IPS DF 6.9 (cell line): ENCODE measurements around the gene CCL2.
"Not testable (repeated sequence)": the region's sequence is repeated elsewhere in the genome, so short reads cannot be mapped to it uniquely, and the experiment has no call there.

Experiments used
- DNase-seq: peaks from one replicate; pipeline ENCODE4 v3.0.0-alpha.2; 2013; ENCODE audit warnings: low read depth, low spot score
- H3K27ac ChIP-seq: one replicate; pipeline ENCODE4 v1.5.1; 2013; ENCODE audit warnings: low read length, control low read depth
- H3K27me3 ChIP-seq: 2 replicates; pipeline ENCODE4 v1.6.1; 2013; ENCODE audit warnings: mild to moderate bottlenecking, low read length; ENCODE audit not compliant: control insufficient read depth, insufficient read depth
- H3K36me3 ChIP-seq: 2 replicates; pipeline ENCODE4 v1.6.1; 2013; ENCODE audit warnings: low read length; ENCODE audit not compliant: control insufficient read depth, insufficient read depth
- H3K4me1 ChIP-seq: 2 replicates; pipeline ENCODE4 v1.6.1; 2013; ENCODE audit warnings: low read length; ENCODE audit not compliant: control insufficient read depth, insufficient read depth
- H3K4me3 ChIP-seq: 2 replicates; pipeline ENCODE4 v1.5.1; 2013; ENCODE audit warnings: mild to moderate bottlenecking, low read length
- H3K9me3 ChIP-seq: 2 replicates; pipeline ENCODE4 v1.6.1; 2013; ENCODE audit warnings: low read length, inconsistent platforms; ENCODE audit not compliant: control insufficient read depth, insufficient read depth
- WGBS: extraction: QIAGEN DNeasy Blood & Tissue Kit; methylation state at CpG from one replicate; pipeline ENCODE4 v1.1.7; 2013; ENCODE audit warnings: mixed read lengths, missing lambda C conversion rate; ENCODE audit not compliant: insufficient read length, insufficient coverage; 5-methylcytosine and 5-hydroxymethylcytosine counted together

CCL2 gene

DNA sequence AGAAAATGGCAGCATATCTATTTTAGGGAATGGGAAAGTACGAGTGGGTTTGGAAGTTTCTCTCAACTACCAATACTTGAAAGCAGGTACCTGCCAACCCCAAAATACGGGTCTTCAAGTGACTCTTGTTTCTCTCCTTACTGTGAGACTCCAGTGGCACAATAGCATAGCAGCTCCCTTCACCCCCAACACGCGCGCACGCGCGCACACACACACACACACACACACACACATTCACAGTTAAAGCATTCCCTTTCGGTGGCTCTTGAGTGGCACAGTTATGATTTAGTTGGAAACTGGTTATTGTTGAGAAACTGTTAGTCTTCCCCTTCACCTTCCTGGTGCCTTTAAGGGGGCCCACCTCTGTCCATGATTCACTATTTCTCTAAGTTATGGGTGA is 30.0 kb upstream of the CCL2 start:
- no peak for DNase-seq
- WGBS: no CpG with 5 or more reads among the region's 9 CpGs
- Histone ChIP-seq H3K27me3 (no peaks in the 10 kb centered on the region), H3K9me3 (no peaks in the 10 kb centered on the region), H3K27ac (no peak overlapping the region), H3K4me3 (no peak overlapping the region), H3K4me1 (no peaks in the 10 kb centered on the region), H3K36me3 (no peaks in the 10 kb centered on the region)

DNA sequence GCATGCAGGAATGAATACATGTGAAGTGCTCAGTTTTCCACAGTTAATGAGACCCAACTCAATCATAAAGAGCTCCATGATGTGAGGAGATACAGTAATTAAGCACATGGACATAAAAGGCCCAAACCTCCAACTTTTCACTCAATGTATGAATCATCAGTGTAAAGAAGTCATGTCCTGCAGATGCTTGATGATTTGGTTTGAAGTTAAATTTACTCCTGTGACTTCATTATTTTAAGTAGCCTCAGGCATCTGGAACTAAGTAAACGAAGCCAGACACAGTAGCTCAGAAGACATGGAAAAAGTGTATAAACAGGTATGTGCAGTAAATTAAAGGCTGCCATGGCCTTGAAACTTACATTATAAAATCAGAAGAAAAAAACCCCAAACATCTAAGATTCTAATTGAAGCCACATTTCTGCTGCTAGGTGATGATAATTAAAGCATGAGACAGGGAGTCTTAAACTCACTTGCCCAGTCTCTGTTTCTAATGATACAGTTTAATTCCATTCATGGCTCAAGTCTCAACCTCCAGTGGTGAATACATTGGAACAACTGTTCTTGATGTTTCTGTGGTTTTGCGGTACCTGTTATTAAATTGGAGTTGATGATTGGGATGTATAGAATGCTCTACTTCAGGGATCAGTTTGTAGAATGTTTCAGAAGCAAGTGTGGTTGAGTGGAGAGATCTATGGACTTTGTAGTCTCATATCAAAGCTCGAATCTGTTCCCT is 28.9 kb upstream of the CCL2 start:
- no peaks in the 10 kb centered on the region for H3K9me3 ChIP-seq
- no peaks in the 10 kb centered on the region for H3K36me3 ChIP-seq
- H3K27ac ChIP-seq: no peak overlapping the region
- no peaks in the 10 kb centered on the region for H3K4me1 ChIP-seq
- no peak overlapping the region for H3K4me3 ChIP-seq
- H3K27me3 ChIP-seq: no peaks in the 10 kb centered on the region
- no CpG with 5 or more reads among the region's 3 CpGs for WGBS
- DNase-seq: no peak

DNA sequence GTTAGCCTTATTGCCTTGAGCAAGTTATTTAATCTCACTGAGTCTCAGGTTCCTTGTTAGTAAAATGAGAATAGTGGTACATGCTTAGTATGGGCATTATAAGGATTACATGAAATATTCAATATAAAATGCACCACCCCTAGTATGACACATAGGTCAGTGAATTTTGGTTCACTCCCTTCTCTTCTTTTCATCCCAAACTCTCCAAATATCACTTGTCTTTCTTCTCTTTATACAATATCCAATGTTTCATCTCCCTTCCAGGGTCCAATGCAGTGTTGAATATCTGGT is 28.4 kb upstream of the CCL2 start:
- Histone ChIP-seq H3K27me3 (no peaks in the 10 kb centered on the region), H3K27ac (no peak overlapping the region), H3K4me1 (no peaks in the 10 kb centered on the region), H3K36me3 (no peaks in the 10 kb centered on the region), H3K4me3 (no peak overlapping the region), H3K9me3 (no peaks in the 10 kb centered on the region)
- no peak for DNase-seq

DNA sequence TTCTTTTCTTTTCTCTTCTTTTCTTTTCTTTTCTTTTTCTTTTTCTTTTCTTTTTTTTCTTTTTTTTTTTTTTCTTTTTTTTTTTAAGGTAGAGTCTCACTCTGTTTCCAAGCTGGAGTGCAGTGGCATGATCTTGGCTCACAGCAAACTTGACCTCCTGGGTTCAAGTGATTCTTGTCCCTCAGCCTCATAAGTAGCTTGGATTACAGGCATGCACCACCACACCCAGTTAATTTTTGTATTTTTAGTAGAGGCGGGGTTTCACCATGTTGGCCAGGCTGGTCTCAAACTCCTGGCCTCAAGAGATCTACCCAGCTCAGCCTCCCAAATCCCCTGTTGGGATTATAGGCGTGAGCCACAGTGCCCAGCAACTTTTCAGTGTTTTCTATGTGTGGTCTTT is 27.8 kb upstream of the CCL2 start:
- not testable (repeated sequence) for DNase-seq, H3K36me3 ChIP-seq, H3K27ac ChIP-seq, H3K9me3 ChIP-seq, H3K27me3 ChIP-seq, H3K4me1 ChIP-seq, H3K4me3 ChIP-seq
- WGBS: no CpG with 5 or more reads among the region's 2 CpGs

DNA sequence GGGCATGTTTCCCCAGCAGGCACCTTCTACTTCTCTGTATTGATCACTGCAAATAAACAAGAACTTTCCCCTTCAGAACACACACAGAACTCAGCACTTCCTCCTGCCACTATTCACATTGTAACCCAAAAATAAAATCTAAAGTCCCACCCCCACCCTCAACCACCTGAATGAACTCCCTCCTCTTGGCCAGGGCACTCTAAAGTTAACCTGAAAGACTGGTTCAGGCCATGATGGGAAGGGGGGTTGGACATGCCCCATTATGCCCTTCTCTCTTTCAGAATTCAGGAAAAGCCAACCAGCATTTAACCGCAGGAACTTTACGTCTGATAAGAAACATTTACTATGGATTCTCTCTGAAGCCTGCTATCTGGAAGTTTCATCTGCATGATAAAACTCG is 27.4 kb upstream of the CCL2 start:
- no peak for DNase-seq
- no CpG with 5 or more reads among the region's 3 CpGs for WGBS
- H3K4me1 ChIP-seq: no peaks in the 10 kb centered on the region
- H3K36me3 ChIP-seq: no peaks in the 10 kb centered on the region
- no peak overlapping the region for H3K4me3 ChIP-seq
- no peaks in the 10 kb centered on the region for H3K9me3 ChIP-seq
- no peaks in the 10 kb centered on the region for H3K27me3 ChIP-seq
- no peak overlapping the region for H3K27ac ChIP-seq

DNA sequence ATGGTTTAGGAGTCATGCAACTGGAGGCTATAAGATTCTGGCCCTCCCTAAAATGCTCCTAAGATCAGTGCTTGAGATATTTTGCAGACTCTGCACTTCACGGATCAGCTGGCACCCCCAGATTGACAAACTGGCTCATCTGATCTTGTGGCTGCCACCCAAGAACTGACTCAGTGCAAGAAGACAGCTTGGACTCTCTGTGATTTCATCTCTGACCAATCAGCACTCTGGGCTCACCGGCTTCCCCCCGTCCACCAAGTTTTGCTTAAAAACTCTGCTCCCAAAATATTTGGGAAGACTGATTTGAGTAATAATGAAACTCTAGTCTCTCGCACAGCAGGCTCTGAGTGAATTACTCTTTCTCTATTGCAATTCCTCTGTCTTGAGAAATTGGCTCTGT is 26.3 kb upstream of the CCL2 start:
- no peak overlapping the region for H3K4me3 ChIP-seq
- no peaks in the 10 kb centered on the region for H3K27me3 ChIP-seq
- no peaks in the 10 kb centered on the region for H3K4me1 ChIP-seq
- H3K36me3 ChIP-seq: no peaks in the 10 kb centered on the region
- no peak overlapping the region for H3K27ac ChIP-seq
- no peak for DNase-seq
- WGBS: no CpG with 5 or more reads among the region's 4 CpGs
- no peaks in the 10 kb centered on the region for H3K9me3 ChIP-seq

DNA sequence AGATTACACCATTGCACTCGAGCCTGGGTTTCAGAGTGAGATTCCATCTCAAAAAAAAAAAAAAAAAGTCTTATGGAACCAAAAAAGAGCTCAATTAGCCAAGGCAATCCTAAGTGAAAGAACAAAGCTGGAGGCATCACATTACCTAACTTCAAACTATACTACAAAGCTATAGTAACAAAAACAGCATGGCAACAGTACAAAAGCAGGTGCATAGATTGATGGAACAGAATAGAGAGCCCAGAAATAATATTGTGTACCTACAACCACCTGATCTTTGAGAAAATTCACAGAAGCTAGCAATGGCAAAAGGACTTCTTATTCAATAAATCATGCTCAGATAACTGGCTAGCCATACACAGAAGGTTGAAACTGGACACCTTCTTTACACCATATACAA is 24.7 kb upstream of the CCL2 start:
- H3K9me3 ChIP-seq: no peaks in the 10 kb centered on the region
- no CpG with 5 or more reads among the region's 1 CpG for WGBS
- H3K4me3 ChIP-seq: no peak overlapping the region
- DNase-seq: no peak
- no peaks in the 10 kb centered on the region for H3K36me3 ChIP-seq
- H3K27me3 ChIP-seq: no peaks in the 10 kb centered on the region
- no peak overlapping the region for H3K27ac ChIP-seq
- H3K4me1 ChIP-seq: no peaks in the 10 kb centered on the region

DNA sequence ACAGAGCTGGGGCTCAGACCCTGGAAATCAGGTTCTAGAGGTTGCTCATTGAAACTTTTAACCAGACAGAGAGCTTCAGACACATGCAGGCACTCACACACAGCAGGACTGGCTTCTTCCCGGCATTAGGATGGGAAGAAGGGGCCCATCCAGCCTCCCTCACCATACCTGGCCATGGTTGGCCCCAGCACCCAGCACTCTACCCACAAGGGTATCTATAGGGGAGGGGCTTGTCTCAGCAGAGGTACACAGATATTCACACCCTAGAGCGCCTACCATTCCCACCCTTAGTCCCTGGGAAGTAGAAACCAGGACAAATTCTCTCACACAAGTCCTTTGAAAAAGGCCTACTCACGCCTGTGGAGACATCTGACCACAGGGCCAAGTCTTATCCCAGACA is 20.5 kb upstream of the CCL2 start:
- Histone ChIP-seq H3K36me3 (no peaks in the 10 kb centered on the region), H3K27me3 (no peaks in the 10 kb centered on the region), H3K27ac (no peak overlapping the region), H3K9me3 (no peaks in the 10 kb centered on the region), H3K4me3 (no peak overlapping the region), H3K4me1 (no peaks in the 10 kb centered on the region)
- WGBS: no CpG with 5 or more reads among the region's 3 CpGs
- no peak for DNase-seq

DNA sequence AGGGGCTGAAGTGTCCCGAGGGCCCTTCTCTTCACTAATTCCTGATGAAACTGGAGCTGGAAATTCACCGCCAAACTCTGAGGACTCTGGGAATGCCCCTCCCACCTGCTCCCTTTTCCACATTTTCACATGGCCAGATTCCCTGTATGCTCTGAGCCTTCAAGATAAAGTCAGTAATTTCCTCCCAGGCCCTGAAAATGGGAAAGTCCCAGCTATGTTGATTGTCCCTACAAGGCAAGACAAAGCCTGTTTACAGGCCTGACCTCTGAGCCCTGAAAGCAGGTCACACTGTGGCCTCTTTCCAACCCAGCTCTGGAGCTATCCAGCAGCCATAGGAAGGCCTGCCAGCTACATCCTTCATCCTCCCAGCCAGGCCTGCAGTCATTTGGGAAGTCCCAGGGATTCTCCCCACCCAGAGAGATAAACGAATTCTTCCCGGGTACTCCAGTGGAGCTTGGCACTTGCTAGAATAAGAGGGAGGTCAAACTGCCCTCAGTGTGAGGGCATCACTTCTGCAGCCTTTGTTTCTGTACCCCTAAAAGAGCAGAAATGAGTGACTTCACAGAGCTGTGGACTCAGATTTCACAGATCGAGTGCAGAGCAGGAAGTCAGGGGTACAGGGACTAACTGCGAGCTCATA is 19.6 kb upstream of the CCL2 start:
- WGBS: no CpG with 5 or more reads among the region's 6 CpGs
- DNase-seq: no peak
- Histone ChIP-seq H3K4me3 (no peak overlapping the region), H3K4me1 (no peaks in the 10 kb centered on the region), H3K9me3 (no peaks in the 10 kb centered on the region), H3K27ac (no peak overlapping the region), H3K36me3 (no peaks in the 10 kb centered on the region), H3K27me3 (no peaks in the 10 kb centered on the region)

DNA sequence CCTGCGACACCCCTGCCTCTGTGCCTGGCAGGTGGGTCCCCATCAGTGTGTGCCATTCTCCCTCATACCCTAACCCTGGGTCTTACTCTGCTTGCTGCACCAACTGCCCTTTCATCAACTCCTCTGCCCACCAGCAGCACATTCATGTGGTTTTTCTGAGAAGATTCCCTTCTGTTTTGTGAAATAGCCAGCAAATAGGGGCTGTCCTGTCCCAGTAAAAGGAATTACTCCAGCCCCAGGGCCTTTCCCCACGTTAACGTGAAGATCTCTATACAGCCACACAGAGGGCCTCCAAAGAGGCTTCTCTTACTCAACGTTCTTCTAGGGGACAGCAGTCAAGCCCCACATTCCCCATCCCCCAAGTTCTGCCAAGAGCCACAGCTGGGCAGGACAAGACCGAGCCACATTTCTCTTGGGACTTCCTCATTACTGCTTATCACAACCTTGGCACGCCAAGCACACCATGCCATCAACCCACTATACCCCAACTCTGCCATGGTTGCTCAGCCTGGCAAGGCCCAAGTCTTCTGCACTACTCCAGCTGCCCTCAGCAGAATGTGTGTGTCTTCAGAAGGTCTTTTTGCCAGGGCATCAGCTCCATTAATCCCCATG is 18.7 kb upstream of the CCL2 start:
- Histone ChIP-seq H3K27ac (no peak overlapping the region), H3K36me3 (no peaks in the 10 kb centered on the region), H3K4me1 (no peaks in the 10 kb centered on the region), H3K27me3 (no peaks in the 10 kb centered on the region), H3K9me3 (no peaks in the 10 kb centered on the region), H3K4me3 (no peak overlapping the region)
- no peak for DNase-seq
- no CpG with 5 or more reads among the region's 6 CpGs for WGBS

DNA sequence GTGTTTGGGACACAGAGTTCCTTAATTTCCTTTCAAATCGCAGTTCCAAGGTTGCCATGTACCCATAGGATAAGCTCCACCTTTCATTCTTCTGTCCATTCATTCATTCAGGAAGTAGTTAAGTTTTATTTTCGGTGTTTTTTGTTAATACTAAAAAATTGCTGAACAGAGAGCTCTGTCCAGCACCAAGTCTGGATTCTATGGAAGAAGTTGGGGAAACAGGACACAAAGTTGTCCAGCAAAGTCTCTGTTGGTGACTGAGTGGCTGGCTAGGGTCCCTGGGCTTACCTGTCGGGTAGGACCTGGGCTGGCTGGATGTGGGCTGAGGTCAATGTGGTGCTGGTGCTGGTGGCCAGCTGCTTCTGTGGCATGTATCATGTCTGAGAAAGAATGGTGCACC is 17.6 kb upstream of the CCL2 start:
- Histone ChIP-seq H3K27me3 (no peaks in the 10 kb centered on the region), H3K4me1 (no peaks in the 10 kb centered on the region), H3K4me3 (no peak overlapping the region), H3K9me3 (no peaks in the 10 kb centered on the region), H3K36me3 (no peaks in the 10 kb centered on the region), H3K27ac (no peak overlapping the region)
- no peak for DNase-seq
- WGBS: no CpG with 5 or more reads among the region's 3 CpGs
